WTC11 (cell line): ENCODE measurements around the gene EDIL3.

Experiments used
- NFYB ChIP-seq: sonication (generic); formaldehyde crosslinking; conservative IDR thresholded peaks from 2 replicates; pipeline ENCODE4 v1.8.0; 2022; ENCODE audit warnings: low read depth, missing genetic modification reagents
- SP1 ChIP-seq: sonication (generic); formaldehyde crosslinking; conservative IDR thresholded peaks from 2 replicates; pipeline ENCODE4 v1.8.1; 2022; ENCODE audit warnings: missing genetic modification reagents
- TCF7 ChIP-seq: sonication (generic); formaldehyde crosslinking; IDR thresholded peaks from 2 replicates; pipeline ENCODE4 v1.8.0; 2022; ENCODE audit warnings: mild to moderate bottlenecking, low read depth, missing genetic modification reagents, moderate library complexity
- TF ChIP-seq, protein P1 (sequence below): sonication (generic); formaldehyde crosslinking; IDR thresholded peaks from 2 replicates; pipeline ENCODE4 v1.8.0; 2022; ENCODE audit warnings: mild to moderate bottlenecking, missing genetic modification reagents
- TF ChIP-seq, protein P2 (sequence below): fragments of 200-600 bp; IDR thresholded peaks from 2 replicates; pipeline ENCODE4 v1.8.0; 2022; ENCODE audit warnings: antibody characterized with exemption
- TF ChIP-seq, protein P3 (sequence below): fragments of 250-450 bp; sonication (Bioruptor Pico); IDR thresholded peaks from 2 replicates; pipeline ENCODE4 v1.9.0; 2021; ENCODE audit warnings: mild to moderate bottlenecking
- TF ChIP-seq, protein P4 (sequence below): sonication (generic); formaldehyde crosslinking; IDR thresholded peaks from 2 replicates; pipeline ENCODE4 v1.8.0; 2022; ENCODE audit warnings: mild to moderate bottlenecking, missing genetic modification reagents
- TF ChIP-seq, protein P5 (sequence below): sonication (generic); formaldehyde crosslinking; conservative IDR thresholded peaks from 2 replicates; pipeline ENCODE4 v1.8.1; 2022; ENCODE audit warnings: mild to moderate bottlenecking, missing genetic modification reagents

DNA sequence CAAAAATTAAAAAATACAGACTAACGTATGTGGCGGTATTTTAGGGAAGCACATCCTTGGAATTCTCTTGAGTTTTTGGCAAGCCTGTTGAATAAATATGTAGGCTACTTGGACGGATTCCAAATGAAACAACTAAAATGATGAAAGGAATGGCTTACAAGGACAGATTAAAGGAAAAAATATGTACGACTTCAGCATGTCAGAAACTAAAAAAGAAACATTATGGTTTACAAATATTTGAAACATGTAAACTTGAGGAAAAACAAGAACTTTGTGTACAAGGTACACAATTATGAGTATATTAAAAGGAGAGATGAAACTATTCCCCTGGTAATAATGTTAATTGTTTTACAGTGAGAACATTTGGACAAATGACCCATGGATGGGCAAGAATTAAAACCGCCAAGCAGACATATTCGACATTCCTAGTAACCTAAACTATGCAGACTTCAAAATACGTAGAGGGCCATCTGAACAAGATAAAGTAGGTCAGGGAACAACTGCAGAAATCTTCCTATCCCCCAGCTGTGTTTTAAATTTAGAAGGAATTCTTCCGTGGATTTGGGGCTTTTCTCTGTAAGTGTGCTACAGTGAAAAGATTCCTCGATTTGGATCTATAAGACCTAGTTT is 12.5 kb downstream of the EDIL3 start:
- TF ChIP-seq, protein P1, sequence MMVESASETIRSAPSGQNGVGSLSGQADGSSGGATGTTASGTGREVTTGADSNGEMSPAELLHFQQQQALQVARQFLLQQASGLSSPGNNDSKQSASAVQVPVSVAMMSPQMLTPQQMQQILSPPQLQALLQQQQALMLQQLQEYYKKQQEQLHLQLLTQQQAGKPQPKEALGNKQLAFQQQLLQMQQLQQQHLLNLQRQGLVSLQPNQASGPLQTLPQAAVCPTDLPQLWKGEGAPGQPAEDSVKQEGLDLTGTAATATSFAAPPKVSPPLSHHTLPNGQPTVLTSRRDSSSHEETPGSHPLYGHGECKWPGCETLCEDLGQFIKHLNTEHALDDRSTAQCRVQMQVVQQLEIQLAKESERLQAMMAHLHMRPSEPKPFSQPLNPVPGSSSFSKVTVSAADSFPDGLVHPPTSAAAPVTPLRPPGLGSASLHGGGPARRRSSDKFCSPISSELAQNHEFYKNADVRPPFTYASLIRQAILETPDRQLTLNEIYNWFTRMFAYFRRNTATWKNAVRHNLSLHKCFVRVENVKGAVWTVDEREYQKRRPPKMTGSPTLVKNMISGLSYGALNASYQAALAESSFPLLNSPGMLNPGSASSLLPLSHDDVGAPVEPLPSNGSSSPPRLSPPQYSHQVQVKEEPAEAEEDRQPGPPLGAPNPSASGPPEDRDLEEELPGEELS (CRISPR knock-in tag), result no peak
- TF ChIP-seq, protein P2, sequence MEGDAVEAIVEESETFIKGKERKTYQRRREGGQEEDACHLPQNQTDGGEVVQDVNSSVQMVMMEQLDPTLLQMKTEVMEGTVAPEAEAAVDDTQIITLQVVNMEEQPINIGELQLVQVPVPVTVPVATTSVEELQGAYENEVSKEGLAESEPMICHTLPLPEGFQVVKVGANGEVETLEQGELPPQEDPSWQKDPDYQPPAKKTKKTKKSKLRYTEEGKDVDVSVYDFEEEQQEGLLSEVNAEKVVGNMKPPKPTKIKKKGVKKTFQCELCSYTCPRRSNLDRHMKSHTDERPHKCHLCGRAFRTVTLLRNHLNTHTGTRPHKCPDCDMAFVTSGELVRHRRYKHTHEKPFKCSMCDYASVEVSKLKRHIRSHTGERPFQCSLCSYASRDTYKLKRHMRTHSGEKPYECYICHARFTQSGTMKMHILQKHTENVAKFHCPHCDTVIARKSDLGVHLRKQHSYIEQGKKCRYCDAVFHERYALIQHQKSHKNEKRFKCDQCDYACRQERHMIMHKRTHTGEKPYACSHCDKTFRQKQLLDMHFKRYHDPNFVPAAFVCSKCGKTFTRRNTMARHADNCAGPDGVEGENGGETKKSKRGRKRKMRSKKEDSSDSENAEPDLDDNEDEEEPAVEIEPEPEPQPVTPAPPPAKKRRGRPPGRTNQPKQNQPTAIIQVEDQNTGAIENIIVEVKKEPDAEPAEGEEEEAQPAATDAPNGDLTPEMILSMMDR, result no peak
- TF ChIP-seq, protein P3, sequence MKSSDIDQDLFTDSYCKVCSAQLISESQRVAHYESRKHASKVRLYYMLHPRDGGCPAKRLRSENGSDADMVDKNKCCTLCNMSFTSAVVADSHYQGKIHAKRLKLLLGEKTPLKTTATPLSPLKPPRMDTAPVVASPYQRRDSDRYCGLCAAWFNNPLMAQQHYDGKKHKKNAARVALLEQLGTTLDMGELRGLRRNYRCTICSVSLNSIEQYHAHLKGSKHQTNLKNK (CRISPR knock-in tag), result no peak
- TF ChIP-seq TCF7, result no peak
- TF ChIP-seq, protein P4, sequence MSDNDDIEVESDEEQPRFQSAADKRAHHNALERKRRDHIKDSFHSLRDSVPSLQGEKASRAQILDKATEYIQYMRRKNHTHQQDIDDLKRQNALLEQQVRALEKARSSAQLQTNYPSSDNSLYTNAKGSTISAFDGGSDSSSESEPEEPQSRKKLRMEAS (CRISPR knock-in tag), result no peak
- no peak for TF ChIP-seq NFYB (CRISPR knock-in tag)
- TF ChIP-seq, protein P5, sequence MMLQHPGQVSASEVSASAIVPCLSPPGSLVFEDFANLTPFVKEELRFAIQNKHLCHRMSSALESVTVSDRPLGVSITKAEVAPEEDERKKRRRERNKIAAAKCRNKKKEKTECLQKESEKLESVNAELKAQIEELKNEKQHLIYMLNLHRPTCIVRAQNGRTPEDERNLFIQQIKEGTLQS (CRISPR knock-in tag), result no peak
- TF ChIP-seq SP1, result no peak
